Neuronal stem cell (in vitro differentiated cells): Measurements from ENCODE around the gene FLT3LG.

ENCODE experiments used
- DNase-seq: peaks from one replicate; pipeline ENCODE4 v3.0.0-alpha.2; 2013; ENCODE audit warnings: low spot score
- H2AFZ ChIP-seq: one replicate; pipeline ENCODE4 v1.6.1; 2013; ENCODE audit warnings: mild to moderate bottlenecking, low read length, inconsistent platforms
- H2AK5ac ChIP-seq: 2 replicates; pipeline ENCODE4 v1.6.1; 2013; ENCODE audit warnings: low read depth, mild to moderate bottlenecking, inconsistent platforms, low read length, moderate library complexity, mixed read lengths
- H2BK120ac ChIP-seq: 2 replicates; pipeline ENCODE4 v1.6.1; 2013; ENCODE audit warnings: low read depth, mild to moderate bottlenecking, inconsistent platforms, low read length, moderate library complexity, mixed read lengths
- H2BK12ac ChIP-seq: one replicate; pipeline ENCODE4 v1.6.1; 2013; ENCODE audit warnings: low read length, inconsistent platforms
- H2BK15ac ChIP-seq: 2 replicates; pipeline ENCODE4 v1.6.1; 2013; ENCODE audit warnings: mild to moderate bottlenecking, low read length, inconsistent platforms, mixed read lengths
- H2BK5ac ChIP-seq: one replicate; pipeline ENCODE4 v1.6.1; 2013; ENCODE audit warnings: inconsistent platforms, mild to moderate bottlenecking, low read length, moderate library complexity
- H3K14ac ChIP-seq: one replicate; pipeline ENCODE4 v1.6.1; 2013; ENCODE audit warnings: low read length, inconsistent platforms
- H3K18ac ChIP-seq: 2 replicates; pipeline ENCODE4 v1.6.1; 2013; ENCODE audit warnings: low read length, inconsistent platforms
- H3K23ac ChIP-seq: 2 replicates; pipeline ENCODE4 v1.6.1; 2013; ENCODE audit warnings: low read depth, mild to moderate bottlenecking, mixed read lengths, low read length, inconsistent platforms; ENCODE audit not compliant: poor library complexity
- H3K27ac ChIP-seq: replicated peaks from 3 replicates; pipeline ENCODE4 v1.5.1; 2013; ENCODE audit warnings: low read length, inconsistent platforms
- H3K27me3 ChIP-seq, 3 experiments: 2 replicates each; pipeline ENCODE4 v1.6.1; 2013; ENCODE audit warnings: low read length in 3 of 3, mild to moderate bottlenecking in 2 of 3, inconsistent platforms in 1 of 3, low read depth in 1 of 3, mixed read lengths in 1 of 3, moderate library complexity in 1 of 3; ENCODE audit not compliant: control insufficient read depth in 3 of 3, insufficient read depth in 3 of 3
- H3K36me3 ChIP-seq, 2 donors: replicated peaks in 1 of 2; 2 replicates each; pipeline ENCODE4 v1.6.1; 2013; ENCODE audit warnings: low read length in 2 of 2; ENCODE audit not compliant: control insufficient read depth in 2 of 2, insufficient read depth in 2 of 2
- H3K4ac ChIP-seq: 2 replicates; pipeline ENCODE4 v1.6.1; 2013; ENCODE audit warnings: inconsistent platforms, mild to moderate bottlenecking, low read length, moderate library complexity
- H3K4me1 ChIP-seq, 2 donors: 1 replicate in 1 of 2; 2 replicates in 1 of 2; pipeline ENCODE4 v1.6.1; 2013; ENCODE audit warnings: low read length in 2 of 2, low read depth in 1 of 2; ENCODE audit not compliant: control insufficient read depth in 2 of 2, insufficient read depth in 1 of 2
- H3K4me2 ChIP-seq: one replicate; pipeline ENCODE4 v1.6.1; 2013; ENCODE audit warnings: mild to moderate bottlenecking, low read length, inconsistent platforms; ENCODE audit not compliant: insufficient read depth, poor library complexity, severe bottlenecking
- H3K4me3 ChIP-seq, 2 donors: 2 replicates each; pipeline ENCODE4 v1.5.1; 2013; ENCODE audit warnings: low read length in 2 of 2, mild to moderate bottlenecking in 2 of 2, inconsistent platforms in 1 of 2, moderate library complexity in 1 of 2
- H3K79me1 ChIP-seq: one replicate; pipeline ENCODE4 v1.6.1; 2013; ENCODE audit warnings: low read depth, mild to moderate bottlenecking, inconsistent platforms, low read length, moderate library complexity
- H3K9ac ChIP-seq: one replicate; pipeline ENCODE4 v1.6.1; 2013; ENCODE audit warnings: mild to moderate bottlenecking, low read depth, low read length, inconsistent platforms; ENCODE audit not compliant: poor library complexity
- H3K9me3 ChIP-seq, 2 donors: replicated peaks in 1 of 2; 2 replicates each; pipeline versions ENCODE3 to v1.6.1; 2013; ENCODE audit warnings: low read length in 2 of 2, mild to moderate bottlenecking in 2 of 2, inconsistent platforms in 1 of 2, low read depth in 1 of 2, mixed read lengths in 1 of 2, moderate library complexity in 1 of 2; ENCODE audit not compliant: control insufficient read depth in 2 of 2, insufficient read depth in 1 of 2
- H4K8ac ChIP-seq: one replicate; pipeline ENCODE4 v1.6.1; 2013; ENCODE audit warnings: low read depth, mild to moderate bottlenecking, inconsistent platforms, low read length, moderate library complexity
- H4K91ac ChIP-seq: one replicate; pipeline ENCODE4 v1.6.1; 2013; ENCODE audit warnings: low read length, low read depth, mild to moderate bottlenecking, inconsistent platforms; ENCODE audit not compliant: poor library complexity
- whole genome bisulfite sequencing, 2 donors: extraction: QIAGEN DNeasy Blood & Tissue Kit; methylation state at CpG; one replicate each; pipeline ENCODE4 v1.1.7; 2013; ENCODE audit warnings: missing lambda C conversion rate in 2 of 2, mixed read lengths in 1 of 2; ENCODE audit not compliant: insufficient read length in 2 of 2, insufficient replicate concordance in 1 of 2; ENCODE audit errors: extremely low coverage in 2 of 2; 5-methylcytosine and 5-hydroxymethylcytosine counted together

Gene FLT3LG

GRCh38 chr19:49481020-49481683 lies 7.1 kb downstream of the FLT3LG start:
- no peak overlapping the region for H3K18ac ChIP-seq
- H3K36me3 ChIP-seq, result no peaks in the 10 kb centered on the region
- no peak overlapping the region for H2BK120ac ChIP-seq

GRCh38 chr19:49486232-49486631 lies 12.2 kb downstream of the FLT3LG start:
- Histone ChIP-seq H3K23ac (no peak overlapping the region), H3K4me1 (peaks cover 7 to 8% of the 10 kb centered on the region in 2 donors), H3K27me3 (no peaks in the 10 kb centered on the region), H3K4me2 (no peak overlapping the region), H3K4me3 (no peak overlapping the region), H4K91ac (no peak overlapping the region), H3K14ac (no peak overlapping the region), H3K4ac (no peak overlapping the region), H3K79me1 (peaks cover 14% of the 10 kb centered on the region), H2BK5ac (no peak overlapping the region), H3K27ac (no peak overlapping the region), H3K36me3 (peaks cover 24 to 31% of the 10 kb centered on the region in 2 donors), H2AFZ (no peak overlapping the region), H3K18ac (no peak overlapping the region), H2BK12ac (no peak overlapping the region), H3K9ac (no peak overlapping the region), H2AK5ac (peak overlapping the region; percentile 71), H2BK120ac (peak overlapping the region; percentile 78), H4K8ac (no peak overlapping the region), H3K9me3 (no peaks in the 10 kb centered on the region), H2BK15ac (no peak overlapping the region)
- no peak for DNase-seq
- WGBS, 2 donors, result no CpG with 5 or more reads among the region's 7 CpGs

More at GRCh38 chr19:49481020-49481683, 7.1 kb downstream of the FLT3LG start:
- Histone ChIP-seq H4K8ac (no peak overlapping the region), H2BK15ac (no peak overlapping the region), H3K9ac (no peak overlapping the region), H4K91ac (no peak overlapping the region), H3K4me2 (no peak overlapping the region), H3K4me1 (peaks cover 0 to 2% of the 10 kb centered on the region in 2 donors), H3K27me3 (no peaks in the 10 kb centered on the region), H3K27ac (no peak overlapping the region), H3K4ac (no peak overlapping the region), H2BK12ac (no peak overlapping the region), H3K4me3 (no peak overlapping the region), H2AFZ (no peak overlapping the region), H3K79me1 (no peaks in the 10 kb centered on the region), H2AK5ac (peak overlapping the region; percentile 25), H3K23ac (no peak overlapping the region), H2BK5ac (no peak overlapping the region), H3K9me3 (no peaks in the 10 kb centered on the region), H3K14ac (no peak overlapping the region)
- DNase-seq, result no peak
- no CpG with 5 or more reads among the region's 7 CpGs for whole genome bisulfite sequencing, 2 donors

- H3K27ac ChIP-seq, result no peak overlapping the region
- H3K9ac ChIP-seq, result no peak overlapping the region
- peaks cover 14% of the 10 kb centered on the region for H3K79me1 ChIP-seq
- H3K14ac ChIP-seq, result no peak overlapping the region
- peak overlapping the region; percentile 89 for H2AFZ ChIP-seq
- no CpG with 5 or more reads among the region's 23 CpGs for WGBS, 2 donors
- peaks cover 7 to 8% of the 10 kb centered on the region in 2 donors for H3K4me1 ChIP-seq
- peak overlapping the region; percentile 74 for H4K8ac ChIP-seq
- no peaks in the 10 kb centered on the region for H3K9me3 ChIP-seq
- peak overlapping the region; percentile 77 for H2BK5ac ChIP-seq
- no peak overlapping the region for H4K91ac ChIP-seq
- DNase-seq, result no peak
- H3K27me3 ChIP-seq, result no peaks in the 10 kb centered on the region
- H2BK15ac ChIP-seq, result no peak overlapping the region
- peak overlapping the region; percentile 78 for H2BK120ac ChIP-seq
- H2BK12ac ChIP-seq, result no peak overlapping the region
- H2AK5ac ChIP-seq, result peak overlapping the region; percentile 71
- peak overlapping the region; percentile 40 for H3K23ac ChIP-seq
- H3K4me2 ChIP-seq, result no peak overlapping the region
- H3K18ac ChIP-seq, result peak overlapping the region; percentile 92
- no peak overlapping the region for H3K4ac ChIP-seq
- peaks cover 28 to 37% of the 10 kb centered on the region in 2 donors for H3K36me3 ChIP-seq
- H3K4me3 ChIP-seq, result peak overlapping the region in 1 of 2 donors; percentile 24
Observed at GRCh38 chr19:49486710-49487276, 12.8 kb downstream of the FLT3LG start.

GRCh38 chr19:49487277-49488045 lies 13.4 kb downstream of the FLT3LG start, which contains the start of gene RPL13A:
Gene RPL13A (plus strand): TSS chr19:49487608. CDS start chr19:49487630, 22 bp downstream.
- Histone ChIP-seq H3K9me3 (no peaks in the 10 kb centered on the region), H3K36me3 (peaks cover 35 to 43% of the 10 kb centered on the region in 2 donors), H3K27me3 (no peaks in the 10 kb centered on the region), H3K27ac (peak within 1 kb of the TSS; percentile 40), H2BK5ac (peak within 1 kb of the TSS; percentile 77), H2BK120ac (peak within 1 kb of the TSS; percentile 78), H3K4ac (no peak within 1 kb of the TSS), H3K4me3 (peak within 1 kb of the TSS; percentile 89 to 98), H3K9ac (peak within 1 kb of the TSS; percentile 91), H4K8ac (peak within 1 kb of the TSS; percentile 74), H4K91ac (no peak within 1 kb of the TSS), H3K14ac (peak within 1 kb of the TSS; percentile 86), H2BK15ac (no peak within 1 kb of the TSS), H3K18ac (peak within 1 kb of the TSS; percentile 92), H3K79me1 (peaks cover 14% of the 10 kb centered on the region), H3K23ac (peak within 1 kb of the TSS; percentile 83), H2AK5ac (peak within 1 kb of the TSS; percentile 71), H3K4me1 (peaks cover 7 to 8% of the 10 kb centered on the region in 2 donors), H2BK12ac (no peak within 1 kb of the TSS), H3K4me2 (peak within 1 kb of the TSS; percentile 79), H2AFZ (peak within 1 kb of the TSS; percentile 89)
- WGBS, 2 donors, result no CpG with 5 or more reads among the region's 57 CpGs
- peak; percentile 100 for DNase-seq
